IMR-90 (cell line): ENCODE results near the gene SLC22A5. TPM values are rescaled to one million over a fixed set of nuclear protein-coding genes. Genes with fewer than 3 reads are reported as not detected.

ENCODE experiments used
- FOS ChIP-seq: fragments of 150-350 bp; IDR thresholded peaks from 2 replicates; pipeline ENCODE4 v1.6.1; 2016; ENCODE audit warnings: low read depth, low read length
- MAFK ChIP-seq: IDR thresholded peaks from 2 replicates; pipeline ENCODE4 v1.6.1; 2012; ENCODE audit warnings: low read depth, low read length, improper control_type of control experiment
- MAZ ChIP-seq: IDR thresholded peaks from 2 replicates; pipeline ENCODE4 v1.6.1; 2012; ENCODE audit warnings: low read depth, mild to moderate bottlenecking, low read length, improper control_type of control experiment, moderate library complexity, borderline replicate concordance
- NFE2L2 ChIP-seq: fragments of 150-350 bp; IDR thresholded peaks from 2 replicates; pipeline ENCODE4 v1.6.1; 2016; ENCODE audit warnings: low read depth, mild to moderate bottlenecking, low read length
- polyA plus RNA-seq, 3 experiments: library from polyadenylated mRNA; depleted of rRNA; stranded (reverse); fragments of >200 nt; gene quantifications; 2 replicates each; pipeline ENCODE4 v1.2.3, GENCODE V29; 2012; ENCODE audit warnings: low replicate concordance in 1 of 3
- total RNA-seq: library from RNA; depleted of rRNA; stranded (reverse); fragments of >200 nt; gene quantifications from 2 replicates; pipeline ENCODE4 v1.2.3, GENCODE V29; 2012
- TF ChIP-seq, protein P1 (sequence below): fragments of 150-350 bp; IDR thresholded peaks from 2 replicates; pipeline ENCODE4 v1.6.1; 2017; ENCODE audit warnings: mild to moderate bottlenecking, antibody characterized with exemption, low read length, low read depth

Gene SLC22A5
- total and polyA plus RNA-seq, 2 of the 4 experiments (the other 2 are of a cell fraction) = 6.1 to 7.1 TPM

DNA sequence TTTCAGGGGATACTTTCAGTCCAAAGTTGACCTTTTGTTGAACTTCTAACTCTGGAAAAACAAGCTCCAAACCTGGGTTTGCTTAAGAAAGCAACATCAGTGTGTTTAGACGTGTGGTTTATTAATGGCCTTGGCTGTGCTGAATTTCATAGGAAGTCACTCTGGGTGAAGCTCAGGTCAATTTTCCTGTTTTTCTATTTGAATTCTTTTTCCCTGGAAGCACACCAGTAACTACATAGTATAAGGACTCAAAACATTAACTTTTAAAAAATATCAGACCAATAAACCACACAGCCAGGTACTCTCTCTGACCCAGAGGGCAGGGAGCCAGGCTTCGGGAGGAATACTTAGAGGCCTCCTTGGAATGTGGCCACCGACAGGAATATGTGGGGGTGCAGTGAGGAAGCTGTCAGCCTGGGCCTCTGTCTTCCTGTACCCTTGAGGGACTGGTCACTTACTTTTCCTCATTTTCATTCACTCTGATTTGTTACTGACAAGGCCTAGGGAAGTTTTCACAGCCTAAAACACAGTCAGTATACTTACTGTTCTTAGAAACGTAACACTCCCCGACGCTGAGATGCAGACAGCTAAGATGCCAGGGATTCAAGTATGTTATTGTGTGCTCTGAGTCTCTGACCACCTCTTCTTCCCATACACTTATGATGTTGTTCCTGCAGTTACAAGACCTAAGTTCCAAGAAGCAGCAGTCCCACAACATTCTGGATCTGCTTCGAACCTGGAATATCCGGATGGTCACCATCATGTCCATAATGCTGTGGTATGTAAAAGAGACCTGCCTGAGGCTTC lies 18.9 kb downstream of the SLC22A5 start (continued):
- TF ChIP-seq, protein P1, sequence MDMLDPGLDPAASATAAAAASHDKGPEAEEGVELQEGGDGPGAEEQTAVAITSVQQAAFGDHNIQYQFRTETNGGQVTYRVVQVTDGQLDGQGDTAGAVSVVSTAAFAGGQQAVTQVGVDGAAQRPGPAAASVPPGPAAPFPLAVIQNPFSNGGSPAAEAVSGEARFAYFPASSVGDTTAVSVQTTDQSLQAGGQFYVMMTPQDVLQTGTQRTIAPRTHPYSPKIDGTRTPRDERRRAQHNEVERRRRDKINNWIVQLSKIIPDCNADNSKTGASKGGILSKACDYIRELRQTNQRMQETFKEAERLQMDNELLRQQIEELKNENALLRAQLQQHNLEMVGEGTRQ = no peak
- TF ChIP-seq MAZ (no peak), FOS (no peak), MAFK (no peak), NFE2L2 (no peak)
